Measurements from ENCODE around the gene MICOS13.
A peak's percentile ranks its signal among the peaks of the same experiment; 100 is the strongest.
"Not testable (repeated sequence)": the region's sequence is repeated elsewhere in the genome, so short reads cannot be mapped to it uniquely, and the experiment has no call there.

MICOS13 gene

DNA sequence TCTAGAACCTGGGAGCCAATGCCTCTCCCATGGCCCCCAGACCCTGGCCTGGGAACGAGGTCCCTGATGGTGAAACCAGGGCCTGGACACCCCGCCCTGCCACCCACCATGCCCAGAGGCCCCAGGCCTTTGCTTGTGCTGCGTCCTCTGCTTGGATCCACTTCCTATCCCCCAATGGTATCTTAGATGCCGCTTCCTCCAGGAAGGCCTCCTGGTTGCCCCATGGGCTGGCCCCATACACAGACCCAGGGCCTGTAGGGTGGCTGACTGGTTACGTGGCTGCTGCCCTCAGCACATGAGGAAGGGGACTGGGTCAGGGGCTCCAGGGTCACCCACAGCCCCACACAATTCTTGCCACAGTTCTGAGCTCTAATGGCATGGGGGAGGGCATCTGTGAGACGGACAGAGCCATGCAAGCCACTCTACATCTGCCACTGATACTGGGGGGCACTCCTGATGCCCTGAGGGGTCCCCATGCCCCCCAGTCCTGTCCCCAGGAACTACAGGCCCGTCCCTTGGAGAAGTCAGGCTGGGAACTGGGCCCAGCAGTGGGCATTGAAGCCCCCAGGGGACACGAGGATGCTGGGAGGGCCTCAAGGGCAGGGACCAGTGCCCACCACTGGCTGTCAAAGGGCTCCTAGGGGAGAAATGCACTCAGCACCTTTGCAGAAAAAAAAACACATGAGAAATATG lies 14.8 kb upstream of the MICOS13 start:
- Mint-ChIP-seq H3K4me1 (peaks cover 19% of the 10 kb centered on the region), H3K36me3 (ENCODE audit: low read depth) (peaks cover 47% of the 10 kb centered on the region), H3K27ac (peak overlapping the region; percentile 81), H3K27me3 (no peaks in the 10 kb centered on the region), H3K4me3 (no peak overlapping the region), H3K9me3 (no peaks in the 10 kb centered on the region)
- ATAC-seq (no peak), DNase-seq (no peak)

DNA sequence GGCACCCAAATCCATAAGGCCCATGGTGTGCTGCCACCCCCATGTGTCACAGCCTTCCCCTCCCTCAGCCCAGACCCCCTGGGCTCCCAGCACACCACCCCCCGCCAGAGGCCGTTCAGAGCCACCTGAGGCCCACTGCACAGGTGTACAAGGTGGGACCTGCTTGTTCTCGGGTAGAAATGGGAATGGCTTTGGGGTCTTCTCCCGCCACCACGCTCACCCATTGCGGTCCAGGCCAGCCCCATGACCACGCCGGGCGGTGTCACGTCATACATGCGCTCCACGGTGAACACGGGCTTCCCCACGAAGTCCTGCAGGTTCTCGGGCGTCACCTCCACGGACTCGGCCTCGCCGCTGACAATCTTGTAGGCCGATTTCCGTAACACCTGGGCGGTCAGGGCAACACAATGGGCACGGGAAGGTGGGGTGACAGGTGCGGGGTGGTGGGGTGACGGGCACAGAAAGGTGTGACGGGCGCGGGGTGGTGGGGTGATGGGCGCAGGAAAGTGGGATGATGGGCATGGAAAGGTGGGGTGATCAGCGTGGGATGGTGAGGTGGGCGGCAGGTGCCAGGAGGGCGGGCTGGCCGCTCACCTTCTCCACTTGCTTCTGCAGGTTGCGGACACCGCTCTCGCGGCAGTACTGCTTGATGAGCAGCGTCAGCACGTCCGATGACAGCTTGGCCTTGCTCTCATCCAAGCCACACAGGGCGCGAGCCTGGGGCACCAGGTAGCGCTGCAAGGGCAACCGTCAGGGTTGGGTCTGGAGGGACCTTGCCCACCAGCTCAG lies 14.0 kb upstream of the MICOS13 start:
- Mint-ChIP-seq H3K4me1 (peaks cover 23% of the 10 kb centered on the region), H3K9me3 (no peaks in the 10 kb centered on the region), H3K27ac (peak overlapping the region; percentile 81), H3K4me3 (peak overlapping the region; percentile 98), H3K27me3 (peaks cover 3% of the 10 kb centered on the region), H3K36me3 (ENCODE audit: low read depth) (peaks cover 50% of the 10 kb centered on the region)
- no peak for ATAC-seq
- DNase-seq: no peak

DNA sequence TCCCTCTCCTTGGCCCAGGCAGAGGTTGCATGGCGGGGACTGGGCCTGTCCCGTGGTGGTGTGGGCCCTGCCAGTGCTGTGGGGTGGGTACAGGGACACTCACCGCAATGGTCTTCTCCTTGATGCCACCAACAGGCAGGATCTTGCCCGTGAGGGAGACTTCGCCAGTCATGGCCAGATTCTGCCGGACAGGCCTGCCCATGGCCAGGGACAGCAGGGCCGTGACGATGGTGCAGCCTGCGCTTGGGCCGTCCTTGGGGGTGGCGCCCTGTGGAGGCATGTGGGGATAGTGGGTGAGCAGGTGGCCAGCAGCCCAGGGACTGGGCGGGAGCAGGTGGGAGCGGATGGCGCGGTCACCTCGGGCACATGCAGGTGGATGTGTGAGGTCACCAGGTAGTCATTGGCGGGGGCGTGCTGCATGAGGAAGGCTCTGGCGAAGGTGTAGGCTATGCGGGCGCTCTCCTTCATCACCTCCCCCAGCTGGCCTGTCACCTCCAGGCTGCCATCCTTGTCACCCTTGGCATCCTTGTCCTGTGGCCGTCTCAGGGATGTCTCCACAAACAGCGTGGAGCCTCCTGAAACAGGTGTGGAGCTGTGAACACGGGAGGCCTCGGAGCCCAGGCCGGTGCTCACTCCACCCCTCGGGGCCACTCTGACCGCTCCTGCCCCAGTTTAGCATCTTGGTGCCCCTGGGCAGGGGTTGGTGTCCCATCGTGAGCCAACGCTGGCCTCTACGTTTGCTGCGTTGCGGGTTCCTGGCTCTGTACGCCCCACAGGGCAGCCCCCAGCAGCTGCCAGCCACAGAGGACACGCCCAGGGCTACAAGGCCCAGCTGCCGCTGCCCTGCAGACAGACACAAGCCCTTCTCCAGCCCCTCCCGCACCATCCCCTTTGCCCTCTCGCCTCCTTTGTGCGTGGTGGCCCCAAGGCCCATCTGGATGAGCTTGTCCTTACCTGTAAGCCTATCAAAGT lies 13.2 kb upstream of the MICOS13 start:
- DNase-seq (peak; percentile 27), ATAC-seq (no peak)
- Mint-ChIP-seq H3K27ac (peak overlapping the region; percentile 97), H3K36me3 (ENCODE audit: low read depth) (peaks cover 50% of the 10 kb centered on the region), H3K4me3 (peak overlapping the region; percentile 98), H3K27me3 (peaks cover 3% of the 10 kb centered on the region), H3K4me1 (peaks cover 25% of the 10 kb centered on the region), H3K9me3 (no peaks in the 10 kb centered on the region)

DNA sequence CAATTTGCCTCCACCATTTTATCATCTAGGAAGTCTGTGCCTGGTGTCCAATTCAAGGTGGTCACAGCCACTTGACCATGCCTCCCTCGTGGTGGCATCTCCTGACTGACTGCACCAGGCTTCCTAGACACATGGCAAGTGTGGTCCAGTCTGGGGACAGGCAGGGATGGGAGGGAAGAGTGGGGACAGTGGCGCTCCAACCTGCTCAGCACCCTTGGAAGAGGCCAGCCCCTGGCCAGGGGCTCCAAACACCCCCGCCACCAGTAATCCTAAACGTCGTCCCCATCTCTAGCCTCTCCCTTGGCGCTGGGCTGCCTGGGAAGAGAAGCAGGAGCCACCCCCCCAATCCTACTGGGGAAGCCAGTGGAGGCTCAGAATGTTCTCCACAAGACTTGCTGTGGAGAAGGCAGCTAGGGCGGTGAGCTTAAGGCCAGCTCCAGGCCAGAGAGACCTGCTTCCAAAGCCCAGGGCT lies 12.4 kb upstream of the MICOS13 start:
- DNase-seq: no peak
- Mint-ChIP-seq H3K36me3 (ENCODE audit: low read depth) (peaks cover 50% of the 10 kb centered on the region), H3K27me3 (peaks cover 3% of the 10 kb centered on the region), H3K4me1 (peaks cover 30% of the 10 kb centered on the region), H3K4me3 (peak overlapping the region; percentile 98), H3K9me3 (no peaks in the 10 kb centered on the region), H3K27ac (peak overlapping the region; percentile 97)
- ATAC-seq: no peak

DNA sequence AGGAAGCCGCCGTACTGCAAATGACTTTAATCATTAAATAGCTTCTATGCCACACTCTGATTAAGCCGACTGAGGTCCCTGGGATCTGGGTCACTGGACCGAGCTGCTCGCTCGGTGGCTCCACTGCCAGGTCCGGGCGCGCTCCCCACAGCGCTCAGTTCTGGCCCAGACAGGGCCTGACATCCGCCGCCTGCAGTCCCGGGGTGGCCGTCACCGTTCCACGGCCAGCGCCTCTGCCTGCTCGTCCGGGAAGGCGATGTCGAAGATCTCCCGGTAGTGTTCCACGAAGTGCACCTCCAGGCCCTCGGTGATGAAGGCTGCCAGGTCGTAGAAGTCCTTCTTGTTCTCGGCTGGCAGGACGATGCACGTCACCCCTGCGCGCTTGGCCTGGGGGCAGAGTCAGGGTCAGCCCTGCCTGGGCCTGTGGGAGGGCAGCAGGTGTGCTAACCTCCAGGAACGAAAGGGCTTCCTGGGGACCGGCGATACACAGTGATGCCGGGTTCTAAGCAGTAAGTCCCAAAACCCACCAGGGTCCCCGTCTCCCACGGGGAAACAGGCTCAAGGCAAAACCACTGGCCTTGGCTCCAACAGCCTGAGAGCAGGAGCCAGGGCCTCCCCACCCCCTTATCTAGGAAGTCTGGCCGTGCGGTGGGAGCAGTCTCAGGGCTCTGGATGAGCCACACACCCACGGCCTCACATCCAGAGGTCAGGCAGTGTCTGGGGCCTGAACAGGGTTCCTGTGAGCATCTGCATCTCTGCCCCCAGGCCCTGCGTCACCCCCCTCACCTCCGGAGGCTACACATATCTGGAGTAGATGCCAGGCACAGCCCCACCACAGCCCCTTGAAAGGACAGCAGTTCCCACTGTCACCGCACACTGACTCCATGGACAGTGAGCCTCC lies 11.8 kb upstream of the MICOS13 start:
- Mint-ChIP-seq H3K4me3 (peak overlapping the region; percentile 98), H3K36me3 (ENCODE audit: low read depth) (peaks cover 48% of the 10 kb centered on the region), H3K9me3 (no peaks in the 10 kb centered on the region), H3K27me3 (peaks cover 3% of the 10 kb centered on the region), H3K27ac (peak overlapping the region; percentile 97), H3K4me1 (peaks cover 30% of the 10 kb centered on the region)
- ATAC-seq (peak; percentile 4), DNase-seq (peak; percentile 41)

DNA sequence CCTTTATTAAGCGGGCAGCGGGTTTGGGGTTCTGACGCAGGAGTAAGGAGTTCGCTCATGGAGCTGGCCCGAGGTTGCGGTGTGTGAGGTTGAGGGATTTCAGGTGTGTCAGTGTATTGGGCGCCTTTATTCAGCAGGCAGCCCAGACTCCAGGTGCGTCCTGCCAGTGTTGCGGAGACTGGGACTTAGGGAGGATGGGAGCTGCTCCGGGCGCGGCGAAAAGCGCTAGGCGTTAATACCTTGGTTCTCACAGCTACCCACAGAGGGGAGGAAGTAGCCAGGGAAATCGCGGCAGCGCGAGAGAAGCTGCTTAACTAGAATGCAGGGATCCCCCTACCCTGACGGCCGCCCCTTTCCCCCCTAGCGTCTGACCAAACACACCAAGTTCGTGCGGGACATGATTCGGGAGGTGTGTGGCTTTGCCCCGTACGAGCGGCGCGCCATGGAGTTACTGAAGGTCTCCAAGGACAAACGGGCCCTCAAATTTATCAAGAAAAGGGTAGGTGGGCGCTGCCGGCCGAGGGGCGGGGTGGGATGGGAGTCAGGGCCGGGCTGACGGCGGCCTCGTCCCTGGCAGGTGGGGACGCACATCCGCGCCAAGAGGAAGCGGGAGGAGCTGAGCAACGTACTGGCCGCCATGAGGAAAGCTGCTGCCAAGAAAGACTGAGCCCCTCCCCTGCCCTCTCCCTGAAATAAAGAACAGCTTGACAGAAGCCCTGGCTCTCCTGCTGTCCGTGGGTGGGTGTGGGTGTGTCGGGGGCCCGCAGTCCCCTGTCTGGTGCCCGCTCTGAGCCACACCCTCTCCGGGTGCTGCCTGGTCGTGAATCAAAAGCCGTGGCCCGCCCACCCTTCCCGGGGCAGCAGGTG lies 10.9 kb upstream of the MICOS13 start:
- DNase-seq (peak; percentile 74), ATAC-seq (peak; percentile 7)
- Mint-ChIP-seq H3K4me3 (peak overlapping the region; percentile 98), H3K27me3 (peaks cover 3% of the 10 kb centered on the region), H3K4me1 (peaks cover 33% of the 10 kb centered on the region), H3K9me3 (no peaks in the 10 kb centered on the region), H3K36me3 (ENCODE audit: low read depth) (peaks cover 42% of the 10 kb centered on the region), H3K27ac (peak overlapping the region; percentile 97)

DNA sequence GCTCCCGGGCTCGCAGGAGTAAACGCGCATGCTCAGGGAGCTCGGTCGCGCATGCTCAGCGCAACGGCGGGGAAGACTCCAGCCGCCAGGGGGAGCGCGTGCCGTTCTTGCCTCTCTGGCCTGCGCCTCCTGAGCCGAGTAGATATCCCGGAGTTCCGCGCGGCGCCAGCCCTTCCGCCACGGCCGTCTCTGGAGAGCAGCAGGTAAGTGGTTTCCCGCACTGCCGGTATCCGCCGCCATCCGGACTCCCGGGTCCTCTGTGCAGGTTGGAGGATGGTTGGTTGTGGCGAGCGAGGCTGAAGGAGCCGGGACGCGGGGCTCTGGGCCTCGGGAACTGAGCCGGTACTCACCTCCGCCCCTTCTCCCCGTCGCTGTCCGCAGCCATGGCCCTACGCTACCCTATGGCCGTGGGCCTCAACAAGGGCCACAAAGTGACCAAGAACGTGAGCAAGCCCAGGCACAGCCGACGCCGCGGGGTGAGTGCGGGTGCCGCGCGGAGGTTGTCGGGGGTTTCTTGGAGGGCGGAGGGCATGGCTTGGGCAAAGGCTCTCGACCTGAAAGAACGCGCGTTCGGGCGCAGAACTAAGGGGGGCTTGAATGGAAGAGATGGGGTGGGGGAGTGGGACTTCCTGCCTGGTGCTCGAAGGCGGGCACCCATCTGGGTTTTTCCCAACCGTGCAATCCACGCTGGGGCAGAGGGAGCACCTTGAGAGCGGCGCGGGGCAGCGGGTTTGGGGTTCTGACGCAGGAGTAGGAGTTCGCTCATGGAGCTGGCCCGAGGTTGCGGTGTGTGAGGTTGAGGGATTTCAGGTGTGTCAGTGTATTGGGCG lies 10.0 kb upstream of the MICOS13 start, which contains the start of gene RPL36:
Gene RPL36, plus strand, starts transcription at position 171 of the 830 bp plus-strand sequence. Its CDS starts 213 bp downstream, at position 384.
- Mint-ChIP-seq H3K4me3 (peak within 1 kb of the TSS; percentile 98), H3K27me3 (peaks cover 3% of the 10 kb centered on the region), H3K4me1 (peaks cover 37% of the 10 kb centered on the region), H3K36me3 (ENCODE audit: low read depth) (peaks cover 42% of the 10 kb centered on the region), H3K27ac (peak within 1 kb of the TSS; percentile 97), H3K9me3 (no peaks in the 10 kb centered on the region)
- DNase-seq: peak; percentile 100
- ATAC-seq: peak; percentile 27

DNA sequence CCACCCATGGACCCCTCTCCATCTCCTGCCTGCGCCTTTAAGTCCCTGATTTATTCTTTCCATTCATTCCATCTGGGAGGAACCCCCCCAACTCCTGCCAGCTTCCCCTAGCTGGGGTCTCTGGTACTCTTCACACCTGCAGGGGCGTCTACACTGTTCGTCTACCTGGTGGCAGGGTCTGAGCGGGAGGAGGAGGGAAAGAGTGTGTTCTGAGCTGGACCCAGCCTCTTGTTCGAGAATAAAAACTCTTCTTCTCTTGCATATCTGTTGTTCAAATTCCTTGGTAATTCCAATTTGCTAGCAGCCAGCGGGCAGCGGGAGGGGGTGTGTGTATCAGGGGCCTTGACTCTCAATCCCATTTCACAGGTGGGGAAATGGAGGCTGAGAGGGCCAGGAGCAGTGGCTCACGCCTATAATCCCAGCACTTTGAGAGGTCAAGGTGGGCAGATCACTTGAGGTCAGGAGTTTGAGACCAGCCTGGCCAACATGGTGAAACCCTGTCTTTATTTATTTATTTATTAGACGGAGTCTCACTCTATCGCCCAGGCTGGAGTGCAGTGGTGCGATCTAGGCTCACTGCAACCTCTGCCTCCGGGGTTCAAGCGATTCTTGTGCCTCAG lies 8.1 kb upstream of the MICOS13 start:
- not testable (repeated sequence) for ATAC-seq, DNase-seq, H3K27me3 Mint-ChIP-seq, H3K27ac Mint-ChIP-seq, H3K9me3 Mint-ChIP-seq
- Mint-ChIP-seq H3K4me1 (peaks cover 36% of the 10 kb centered on the region), H3K4me3 (peak overlapping the region; percentile 23), H3K36me3 (ENCODE audit: low read depth) (peaks cover 33% of the 10 kb centered on the region)

DNA sequence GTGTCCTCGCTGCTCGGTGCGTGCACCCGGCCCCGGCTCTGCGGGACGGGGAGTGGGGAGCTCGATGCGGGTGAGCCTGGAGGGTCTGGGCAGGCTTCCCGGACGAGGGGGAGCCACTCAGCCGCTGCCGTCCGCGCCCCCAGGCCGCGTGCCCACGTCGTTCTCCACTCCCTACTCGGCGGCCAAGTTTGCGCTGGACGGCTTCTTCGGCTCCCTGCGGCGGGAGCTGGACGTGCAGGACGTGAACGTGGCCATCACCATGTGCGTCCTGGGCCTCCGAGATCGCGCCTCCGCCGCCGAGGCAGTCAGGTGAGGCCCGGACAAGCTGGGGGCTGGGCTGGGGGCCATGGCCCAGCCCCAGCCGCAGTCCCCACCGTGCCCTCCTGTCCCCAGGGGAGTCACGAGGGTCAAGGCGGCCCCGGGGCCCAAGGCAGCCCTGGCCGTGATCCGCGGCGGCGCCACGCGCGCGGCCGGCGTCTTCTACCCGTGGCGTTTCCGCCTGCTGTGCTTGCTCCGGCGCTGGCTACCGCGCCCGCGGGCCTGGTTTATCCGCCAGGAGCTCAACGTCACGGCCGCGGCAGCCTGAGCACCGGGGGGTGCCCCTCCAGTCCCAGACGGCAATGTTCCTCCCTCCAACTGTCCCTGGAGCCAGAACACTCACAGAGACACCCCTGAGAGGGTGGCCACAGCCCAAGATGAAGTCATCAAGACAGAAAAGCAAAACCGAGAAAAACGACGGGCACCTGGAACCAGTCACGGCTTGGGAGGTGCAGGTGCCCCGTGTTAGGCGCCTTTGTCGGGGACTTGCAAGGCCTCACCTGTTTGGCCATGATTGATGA lies 7.3 kb upstream of the MICOS13 start:
- Mint-ChIP-seq H3K9me3 (no peaks in the 10 kb centered on the region), H3K27me3 (peaks cover 3% of the 10 kb centered on the region), H3K27ac (no peak overlapping the region)

DNA sequence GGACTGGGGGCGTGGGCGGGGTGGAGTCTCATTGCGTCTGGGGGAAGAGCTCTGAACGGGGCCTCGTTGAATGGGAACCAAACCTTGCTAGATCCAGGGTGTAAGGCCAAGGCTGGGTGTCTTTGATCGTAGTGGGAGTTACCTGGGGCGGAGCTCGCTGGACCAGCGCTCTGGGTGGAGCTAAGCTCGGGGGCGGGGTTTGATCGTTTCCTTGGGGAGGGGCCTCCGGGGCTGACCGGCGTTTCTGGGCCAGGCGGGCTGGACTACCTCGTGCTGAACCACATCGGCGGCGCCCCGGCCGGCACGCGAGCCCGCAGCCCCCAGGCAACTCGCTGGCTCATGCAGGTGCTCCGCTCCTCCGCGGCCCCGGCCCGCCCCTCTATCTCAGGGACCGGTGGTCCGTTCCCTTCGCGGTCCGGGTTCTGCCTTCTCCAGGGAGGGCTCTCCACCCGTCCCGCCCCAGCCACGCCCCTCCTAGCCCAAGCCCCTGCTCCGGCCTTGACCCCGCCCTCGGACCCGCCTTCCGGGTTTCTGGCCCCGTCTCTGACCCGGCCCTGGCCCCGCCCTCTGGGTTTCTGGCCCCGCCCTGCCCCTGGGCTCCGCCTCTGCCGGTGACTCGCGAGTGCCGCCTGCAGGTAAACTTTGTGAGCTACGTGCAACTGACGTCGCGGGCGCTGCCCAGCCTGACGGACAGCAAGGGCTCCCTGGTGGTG lies 6.5 kb upstream of the MICOS13 start:
- peak overlapping the region; percentile 77 for H3K4me3 Mint-ChIP-seq
- DNase-seq (peak; percentile 100), ATAC-seq (peak; percentile 71)
- H3K36me3 Mint-ChIP-seq (ENCODE audit: low read depth): peaks cover 18% of the 10 kb centered on the region
- H3K27ac Mint-ChIP-seq: peak overlapping the region; percentile 85
- peaks cover 23% of the 10 kb centered on the region for H3K4me1 Mint-ChIP-seq
- peaks cover 3% of the 10 kb centered on the region for H3K27me3 Mint-ChIP-seq
- no peaks in the 10 kb centered on the region for H3K9me3 Mint-ChIP-seq

More for the DNA sequence above, 7.3 kb upstream of the MICOS13 start:
- Mint-ChIP-seq H3K4me1 (peaks cover 31% of the 10 kb centered on the region), H3K36me3 (ENCODE audit: low read depth) (peaks cover 26% of the 10 kb centered on the region), H3K4me3 (peak overlapping the region; percentile 77)
- no peak for ATAC-seq
- no peak for DNase-seq

DNA sequence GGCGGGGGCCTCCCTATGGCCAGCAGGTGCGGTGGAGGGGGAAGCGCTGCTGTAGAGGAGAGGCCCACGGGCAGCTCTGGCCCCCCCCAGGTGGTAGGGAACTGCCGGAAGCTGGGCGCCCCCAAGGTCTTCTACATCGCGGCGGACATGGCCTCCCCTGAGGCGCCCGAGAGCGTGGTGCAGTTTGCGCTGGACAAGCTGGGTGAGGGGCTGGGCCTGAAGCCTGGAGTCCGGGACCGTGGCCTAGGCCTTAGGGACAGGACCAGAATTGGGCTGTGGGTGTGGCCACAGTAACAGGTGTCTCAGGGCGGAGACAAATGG lies 6.0 kb upstream of the MICOS13 start:
- no peak for ATAC-seq
- H3K27ac Mint-ChIP-seq: peak overlapping the region; percentile 85
- H3K4me3 Mint-ChIP-seq: peak overlapping the region; percentile 77
- no peak for DNase-seq
- H3K27me3 Mint-ChIP-seq: peaks cover 6% of the 10 kb centered on the region
- H3K9me3 Mint-ChIP-seq: no peaks in the 10 kb centered on the region
- H3K4me1 Mint-ChIP-seq: peaks cover 27% of the 10 kb centered on the region
- H3K36me3 Mint-ChIP-seq (ENCODE audit: low read depth): peaks cover 14% of the 10 kb centered on the region
